ENCODE data around the gene LIM2.

LIM2 gene

DNA sequence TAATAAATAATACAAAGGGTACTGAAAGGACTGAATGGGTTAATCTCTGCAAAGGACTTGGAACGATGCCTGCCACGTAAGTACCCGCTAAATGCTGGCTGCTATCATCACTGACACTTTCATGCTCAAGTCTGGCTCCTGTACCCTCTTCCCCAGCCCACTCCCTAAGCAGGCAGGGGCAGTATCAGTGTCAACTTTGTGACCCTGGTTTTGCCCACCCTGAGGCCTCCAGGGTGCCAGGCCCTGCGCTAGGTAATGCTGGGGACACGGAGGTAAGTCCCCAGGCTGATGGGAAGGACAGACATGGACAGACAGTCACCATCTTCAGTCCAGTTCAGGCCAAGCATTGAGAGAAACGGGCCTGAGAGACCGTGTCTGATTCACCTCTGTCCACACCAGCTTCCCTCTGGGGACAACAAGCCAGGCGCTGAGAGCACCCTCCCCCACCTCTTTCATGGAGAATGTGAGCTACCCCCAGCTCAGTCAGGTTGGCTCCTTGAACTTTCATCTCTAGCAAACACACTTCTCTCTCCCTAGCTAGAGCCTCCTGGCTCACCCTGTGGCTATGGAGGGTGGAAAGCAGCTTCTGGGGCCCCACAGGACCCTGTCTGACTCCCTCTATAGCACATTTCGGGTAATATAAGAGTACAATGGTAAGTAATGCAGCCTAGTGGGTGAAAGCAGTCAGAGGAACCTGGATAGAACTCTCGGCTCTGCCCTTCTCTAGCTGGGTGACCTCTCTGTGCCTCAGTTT is 22.4 kb downstream of the LIM2 start:
- DNase-seq: no peak

- DNase-seq: no peak
These were observed 23.3 kb downstream of the LIM2 start for GRCh38 chr19:51364200-51365106.

DNA sequence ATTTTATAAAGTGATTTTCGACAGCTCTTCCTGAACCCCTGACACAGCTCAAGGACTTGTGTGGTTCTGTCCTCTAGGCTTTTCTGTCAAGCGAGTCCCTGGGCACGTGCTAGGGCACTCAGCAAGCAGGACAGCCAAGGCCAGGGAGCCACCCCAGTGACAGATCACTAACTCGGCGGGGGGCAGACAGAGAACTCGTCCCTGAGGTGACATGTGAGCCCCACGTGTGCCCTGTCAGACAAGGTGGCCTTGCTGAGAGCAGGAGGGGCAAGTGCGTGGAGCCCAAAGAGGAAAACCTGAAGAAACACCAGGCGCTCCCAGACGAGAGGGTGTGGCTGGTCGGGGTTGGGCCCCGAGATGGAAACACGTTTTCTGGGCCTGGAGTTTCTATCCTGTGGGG is 26.5 kb downstream of the LIM2 start:
- no peak for DNase-seq

GRCh38 chr19:51359294-51359693 is 28.5 kb downstream of the LIM2 start:
- no peak for DNase-seq

DNA sequence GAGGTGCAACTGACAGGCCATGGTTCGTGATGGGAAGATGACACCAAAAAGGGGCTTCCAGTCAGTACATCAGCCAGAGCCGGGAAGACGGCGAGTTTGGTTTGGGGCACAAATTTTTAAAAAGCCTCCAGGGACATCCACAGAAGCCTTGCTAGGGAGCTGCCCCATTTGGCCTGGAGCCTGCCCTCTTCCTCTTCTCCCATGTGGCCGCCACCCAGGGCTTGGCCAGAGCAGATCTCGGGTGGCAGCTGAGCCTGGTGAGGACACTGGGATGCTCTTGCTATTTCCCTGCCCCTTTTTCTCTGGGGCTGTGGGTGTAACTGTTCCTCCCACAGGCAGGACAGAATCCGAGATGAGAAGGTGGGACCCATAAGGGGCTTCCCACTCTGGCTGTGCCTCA is 29.8 kb downstream of the LIM2 start:
- DNase-seq: no peak

GRCh38 chr19:51356159-51356801 is 31.5 kb downstream of the LIM2 start:
- DNase-seq: no peak

- DNase-seq: peak in 1 of 2 donors; percentile 32
These were observed 33.0 kb downstream of the LIM2 start for GRCh38 chr19:51354742-51355148.

DNA sequence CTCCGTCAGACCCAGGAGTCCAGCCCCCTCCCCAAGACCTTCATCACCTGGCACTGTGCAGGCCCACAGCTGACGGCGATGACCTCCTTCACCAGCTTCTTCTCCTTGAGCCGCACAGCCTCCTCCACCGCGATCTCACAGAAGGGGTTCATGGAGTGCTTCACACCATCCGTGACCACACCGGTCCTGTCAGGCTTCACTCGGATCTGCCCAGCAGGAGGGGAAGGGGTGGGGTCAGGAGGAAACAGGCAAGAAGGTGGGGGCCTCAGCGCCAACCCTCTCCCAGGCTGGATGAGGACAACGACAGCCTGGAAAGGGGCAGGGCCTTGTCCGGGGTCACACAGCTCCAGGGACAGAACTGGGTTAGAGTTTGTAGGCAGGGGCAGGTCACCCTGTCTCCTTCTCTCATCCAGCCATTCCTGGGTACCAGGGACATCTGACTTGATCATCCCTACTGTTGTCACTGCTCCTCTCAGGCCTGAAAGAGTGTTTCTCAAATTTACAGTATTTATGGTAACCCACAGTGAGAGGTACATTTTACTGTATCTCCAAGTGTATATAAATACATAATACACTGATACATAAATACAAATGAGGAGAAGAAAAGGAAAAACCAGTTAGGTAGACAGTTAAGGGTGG is 33.6 kb downstream of the LIM2 start:
- DNase-seq: no peak

- DNase-seq: no peak
These were observed 34.9 kb downstream of the LIM2 start for GRCh38 chr19:51352783-51353360.

- DNase-seq: no peak
These were observed 36.3 kb downstream of the LIM2 start for GRCh38 chr19:51351266-51351990.

- no peak for DNase-seq
These were observed 40.4 kb downstream of the LIM2 start for GRCh38 chr19:51347209-51347928.

- no peak for DNase-seq
These were observed 41.0 kb downstream of the LIM2 start for GRCh38 chr19:51346742-51347141.

DNA sequence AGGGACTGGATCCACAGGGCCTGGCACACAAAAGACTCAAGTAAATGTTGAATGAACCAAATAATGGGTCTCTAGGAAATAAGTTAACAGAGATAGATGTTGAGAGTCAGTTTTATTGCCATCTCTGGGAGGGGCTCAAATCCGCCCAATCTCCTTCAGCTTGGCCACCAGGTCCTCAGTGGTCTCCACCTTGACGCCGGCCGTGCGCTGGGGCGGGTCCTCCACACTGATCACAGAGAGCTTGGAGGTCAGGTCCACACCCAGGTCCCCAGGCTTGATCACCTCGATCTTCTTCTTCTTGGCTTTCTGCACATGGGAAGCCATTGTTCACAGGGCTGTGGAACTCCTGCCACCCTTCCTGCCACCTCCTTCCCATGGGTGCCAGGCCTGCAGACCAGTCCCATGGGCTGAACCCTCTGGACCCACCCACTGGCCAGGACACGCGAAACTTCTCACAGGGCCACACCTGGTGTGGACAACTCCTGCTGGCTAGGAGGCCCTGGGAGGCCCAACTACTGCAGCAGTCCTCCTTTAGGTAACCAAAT is 42.6 kb downstream of the LIM2 start:
- DNase-seq: no peak

DNA sequence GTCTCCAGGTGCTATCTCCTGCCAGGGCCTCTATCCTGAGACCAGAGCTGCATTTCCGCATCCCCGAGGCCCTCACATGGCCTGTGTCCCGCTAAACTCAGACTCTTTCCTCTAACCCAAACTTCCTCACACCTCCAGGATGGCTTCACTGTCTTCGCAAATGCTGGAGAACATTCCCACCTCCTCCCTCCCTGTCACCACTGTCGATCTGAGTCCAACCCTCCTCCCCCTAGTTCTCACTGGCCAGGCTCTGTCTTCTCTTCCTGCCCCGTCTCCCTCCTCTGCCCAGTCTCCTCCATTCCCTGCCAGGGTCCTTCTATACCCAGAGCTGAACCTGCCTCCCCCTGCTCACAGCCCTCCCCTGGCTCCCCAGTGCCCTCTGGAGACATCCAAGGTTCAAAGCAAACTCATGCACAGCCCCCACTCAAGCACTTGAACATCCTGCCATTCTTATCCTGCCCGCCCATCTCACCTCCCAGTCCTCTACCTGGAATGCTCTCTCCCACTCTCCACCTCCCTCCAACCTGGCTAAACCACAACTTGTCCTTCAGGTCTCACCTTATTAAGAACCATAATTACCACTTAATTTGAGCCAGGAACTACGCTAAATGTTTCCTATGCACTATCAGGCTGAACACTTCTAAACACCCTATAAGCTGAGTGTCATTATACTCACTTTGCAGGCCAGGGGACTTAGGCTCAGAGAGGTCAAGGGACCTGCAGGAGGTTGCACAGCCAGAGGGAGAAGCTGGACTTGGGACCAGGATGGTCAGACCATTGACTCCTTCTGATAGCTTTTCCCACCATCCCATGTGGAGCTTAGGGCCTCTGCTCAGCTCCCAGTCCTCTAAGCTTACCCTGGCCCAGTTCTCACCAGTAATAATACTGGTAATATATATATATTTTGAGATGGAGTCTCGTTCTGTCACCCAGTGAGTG is 44.9 kb downstream of the LIM2 start:
- no peak for DNase-seq

- DNase-seq: no peak
These were observed 45.7 kb downstream of the LIM2 start, which contains the start of gene VSIG10L for GRCh38 chr19:51341976-51342580. VSIG10L (minus strand) TSS chr19:51342139; CDS start chr19:51342124, 15 bp downstream.

GRCh38 chr19:51341066-51341465 is 46.7 kb downstream of the LIM2 start:
- no peak for DNase-seq

DNA sequence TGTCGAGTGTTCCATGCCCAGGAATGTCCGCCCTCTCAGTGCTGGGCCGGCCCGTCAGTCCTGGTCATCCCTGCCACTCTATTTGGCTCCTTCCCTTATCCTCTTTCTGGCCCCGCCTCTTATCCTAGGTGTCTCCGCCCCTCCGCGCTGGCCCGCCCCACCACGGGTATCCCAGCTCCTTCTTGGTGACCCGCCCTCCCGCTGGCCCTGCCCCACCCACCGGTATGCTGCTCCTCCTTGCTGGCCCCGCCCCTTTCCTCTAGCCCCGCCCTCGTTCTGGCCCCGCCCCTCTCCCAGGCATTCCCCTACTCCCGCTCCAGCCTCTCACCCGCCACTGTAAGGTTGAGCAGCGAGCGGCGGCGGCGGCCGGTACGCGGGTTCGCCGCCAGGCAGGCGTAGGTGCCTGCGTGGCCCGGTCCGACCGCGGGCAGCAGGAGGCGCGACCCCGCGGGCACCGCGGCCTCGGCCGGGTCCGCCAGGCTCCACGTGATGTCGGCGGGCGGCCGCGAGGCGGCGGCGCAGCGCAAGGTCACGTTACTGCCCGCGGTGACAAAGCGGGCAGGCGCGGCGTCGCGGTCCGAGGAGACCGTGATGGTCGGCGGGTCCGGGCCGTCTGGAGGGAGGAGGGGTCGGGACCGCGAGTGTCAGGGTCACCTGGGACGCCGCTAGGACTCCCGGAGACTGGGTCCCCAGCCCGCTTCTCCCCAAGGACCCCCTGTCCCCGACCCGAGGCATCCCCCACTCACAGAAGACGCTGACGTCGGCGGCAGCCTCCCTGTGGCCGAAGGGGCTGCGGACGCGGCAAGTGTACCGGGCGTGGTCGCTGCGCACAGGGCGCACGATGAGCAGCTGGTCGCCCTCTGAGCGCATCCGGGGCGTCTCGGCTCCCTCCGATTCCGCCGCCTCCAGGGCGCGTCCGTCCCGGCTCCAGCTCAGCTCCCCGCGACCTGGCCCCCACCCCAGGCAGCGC is 47.8 kb downstream of the LIM2 start:
- DNase-seq: peak; percentile 94 to 98

- no peak for DNase-seq
These were observed 48.5 kb downstream of the LIM2 start for GRCh38 chr19:51339313-51339686.

Measured in stimulated activated CD4-positive, alpha-beta T cell treated with anti-CD3 and anti-CD28 coated beads, Interleukin-2, amount 100 ng/mL, for 24 hours (primary cell).